DMS79 (cell line): Measurements from ENCODE around the gene ICAM3.

Experiments used
- DNase-seq: peaks from one replicate; lab custom pipeline; 2025; lab: John Stamatoyannopoulos, UW

ICAM3 gene

DNA sequence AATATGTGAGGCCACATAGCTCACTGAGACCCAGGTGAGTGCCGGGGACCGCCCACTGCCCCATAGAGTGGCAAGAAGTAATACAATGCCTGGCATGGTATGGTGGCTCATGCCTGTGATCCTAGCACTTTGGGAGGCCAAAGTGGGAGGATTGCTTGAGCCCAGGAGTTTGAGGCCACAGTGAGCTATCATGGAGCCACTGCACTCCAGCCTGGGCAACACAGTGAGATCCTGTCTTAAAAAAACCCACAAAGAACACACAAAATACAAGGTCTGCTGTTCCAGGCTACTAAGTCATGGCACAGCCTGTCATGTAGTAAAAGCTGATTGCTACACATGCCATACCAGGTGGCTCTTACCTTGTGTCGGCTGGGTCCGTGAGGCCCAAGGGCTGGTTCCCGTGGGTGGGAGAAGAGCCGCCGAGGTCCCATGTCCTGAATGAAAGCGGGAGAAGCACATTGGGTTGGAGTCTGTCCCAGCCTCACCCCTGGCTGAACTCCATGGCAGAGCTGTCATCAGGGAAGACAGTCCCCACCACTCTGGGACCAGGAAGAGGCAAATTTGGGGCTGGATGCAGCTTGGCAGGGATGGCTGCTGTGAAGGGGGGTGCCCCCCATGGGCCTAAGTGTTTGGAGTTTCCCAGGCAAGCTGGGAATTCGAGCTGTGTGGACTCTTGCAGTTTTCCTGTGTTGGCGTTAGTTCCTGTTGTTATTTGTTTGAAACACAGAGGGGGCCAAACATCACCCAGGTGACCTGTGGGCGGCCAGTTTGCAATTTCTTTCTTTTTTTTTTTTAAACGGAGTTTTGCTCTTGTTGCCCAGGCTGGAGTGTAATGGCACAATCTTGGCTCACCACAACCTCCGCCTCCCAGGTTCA lies 20.4 kb downstream of the ICAM3 start:
- DNase-seq: no peak

DNA sequence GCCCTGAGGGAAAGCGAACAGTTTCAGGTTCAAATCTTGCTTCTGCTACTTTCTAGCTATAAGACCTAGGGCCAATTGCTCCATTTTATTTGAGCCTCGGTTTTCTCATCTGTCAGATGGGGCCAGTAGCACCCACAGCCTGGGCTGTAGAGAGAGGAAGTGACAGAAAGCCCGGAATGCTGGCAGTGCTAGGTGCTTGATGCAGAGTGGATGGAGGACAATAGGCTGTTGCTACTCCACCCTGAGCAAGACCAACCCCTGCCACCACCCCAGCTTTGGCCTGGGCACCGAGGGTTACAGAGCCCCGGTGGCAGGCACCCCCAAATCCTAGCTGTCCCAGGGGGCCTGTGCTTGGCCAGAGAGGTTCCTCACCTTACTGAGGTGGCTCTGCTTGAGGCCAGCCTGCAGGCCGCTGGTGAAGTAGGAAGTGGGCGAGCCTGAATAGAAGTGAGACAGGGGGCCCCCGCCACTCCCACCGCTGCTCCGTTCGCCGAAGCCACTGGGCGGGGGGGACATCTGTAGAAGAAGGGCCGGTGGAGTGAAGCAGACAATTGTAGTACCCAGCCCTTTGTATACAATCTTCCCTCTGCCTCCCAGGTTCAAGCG lies 21.5 kb downstream of the ICAM3 start:
- DNase-seq: no peak

DNA sequence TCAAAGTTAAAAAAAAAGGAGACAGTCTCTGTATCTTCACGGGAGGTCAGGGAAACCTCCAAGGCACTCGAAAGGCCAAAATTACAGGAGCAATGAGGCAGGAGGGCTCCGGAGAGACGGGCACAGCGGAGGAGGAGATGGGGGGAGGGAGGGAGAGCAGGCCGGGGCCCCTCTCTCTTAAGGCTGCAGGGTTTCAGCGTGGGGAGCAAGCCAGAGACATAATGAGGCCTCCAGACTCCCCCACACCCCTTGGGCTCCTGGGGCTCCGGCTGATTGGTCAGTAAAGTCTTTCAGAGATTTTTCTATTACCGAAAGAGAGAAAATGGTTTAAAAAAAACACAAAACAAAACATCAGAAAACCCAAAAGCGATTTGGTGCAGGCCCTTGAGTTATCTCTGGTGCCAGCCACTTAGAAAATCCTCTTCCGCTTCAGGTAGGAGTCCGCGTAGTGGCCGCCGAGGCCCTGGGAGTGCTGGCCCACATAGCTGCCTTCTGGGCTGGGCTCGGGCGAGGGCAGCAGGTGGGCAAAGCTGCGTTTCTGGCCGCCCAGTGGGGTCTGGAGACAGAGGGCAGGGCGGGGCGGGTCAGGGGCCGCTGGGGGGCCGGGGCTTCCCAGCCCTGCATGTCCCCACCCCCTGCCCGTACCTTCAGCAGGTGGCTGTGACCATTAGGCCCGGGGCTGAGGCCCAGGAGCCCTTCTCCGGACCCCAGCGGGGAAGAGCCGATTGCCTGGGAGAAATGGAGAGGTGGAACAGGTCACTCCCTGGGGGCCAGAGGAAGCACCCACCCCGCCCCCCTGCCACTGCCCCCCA lies 22.2 kb downstream of the ICAM3 start:
- DNase-seq: no peak

DNA sequence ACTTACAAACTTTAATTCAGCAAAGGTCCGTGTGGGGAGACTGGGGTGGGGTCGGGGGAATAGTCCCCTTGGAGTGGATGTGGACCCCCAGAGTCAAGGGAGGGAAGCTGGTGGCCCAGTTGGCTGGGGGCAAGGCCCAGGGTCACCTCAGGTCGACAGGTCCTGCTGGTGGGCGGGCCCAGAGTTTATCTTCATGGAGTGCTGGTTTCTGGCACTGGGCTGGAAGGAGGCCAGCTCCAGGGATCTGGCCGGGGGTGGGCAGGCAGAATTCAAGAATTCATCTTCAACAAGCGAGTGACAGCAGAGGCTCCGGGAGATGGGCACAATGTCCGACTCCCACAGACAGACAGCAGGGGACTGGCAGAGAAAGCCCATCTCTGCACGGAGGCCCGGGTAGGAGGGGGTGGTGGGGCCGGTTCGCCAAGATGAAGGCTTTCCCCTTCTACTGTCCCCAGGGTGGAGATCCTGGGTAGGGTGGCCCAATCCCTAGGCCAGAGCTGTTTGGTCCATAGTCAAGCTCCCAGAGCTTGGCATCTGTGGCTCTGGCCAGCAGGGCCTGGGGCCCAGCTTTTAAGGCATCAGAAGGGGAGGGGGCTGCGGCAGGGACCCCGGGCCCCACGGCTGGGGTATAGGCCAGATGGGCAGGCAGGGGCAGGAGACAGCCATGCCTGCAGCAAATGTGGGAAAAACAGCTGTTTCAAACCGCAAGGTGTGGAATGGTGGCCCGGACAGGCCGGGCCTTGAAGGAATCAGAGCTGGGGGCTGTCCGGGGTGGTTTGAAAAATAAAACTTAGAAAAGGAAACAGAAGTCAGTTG lies 23.0 kb downstream of the ICAM3 start:
- DNase-seq: no peak

DNA sequence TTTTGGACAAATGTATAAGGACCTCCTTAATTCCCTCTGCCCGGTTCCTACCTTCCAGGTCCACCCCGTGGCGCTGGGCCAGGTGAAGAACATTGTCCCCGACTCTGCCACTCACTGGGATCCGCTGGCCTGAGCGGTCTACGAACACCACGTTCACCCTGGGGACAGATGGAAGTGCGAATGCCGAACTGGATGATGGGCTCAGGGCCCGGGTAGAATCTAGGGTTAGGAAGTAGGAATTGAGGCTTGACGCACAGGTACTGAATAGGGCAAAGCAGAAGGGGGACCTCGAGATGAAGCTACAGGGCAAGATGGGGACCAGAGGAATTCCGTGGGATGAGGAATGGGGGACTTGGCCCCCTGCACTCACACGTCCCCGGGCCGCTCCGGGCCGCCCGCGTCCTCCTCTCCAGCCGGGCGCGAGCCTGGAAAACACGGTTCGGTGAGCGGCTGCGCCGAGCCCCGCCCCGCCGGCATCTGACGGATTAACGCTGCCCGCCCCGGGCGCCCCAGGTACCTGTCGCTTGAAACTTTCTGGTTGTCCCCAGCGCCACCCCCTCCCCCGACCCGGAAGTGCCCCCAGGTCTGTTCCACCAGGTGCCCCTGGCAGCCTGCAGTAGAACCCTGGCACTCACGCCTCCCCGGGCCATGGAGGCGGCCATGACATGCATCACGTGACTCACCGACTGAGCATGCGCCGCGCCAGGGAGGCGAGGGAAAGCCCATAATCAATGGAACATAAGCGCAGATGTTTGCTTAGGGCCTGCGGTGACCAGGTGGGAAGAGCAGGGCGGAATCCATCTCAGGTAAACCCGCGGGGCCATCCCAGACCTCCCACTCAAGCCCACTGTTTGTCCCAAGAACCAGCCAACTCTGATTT lies 23.8 kb downstream of the ICAM3 start, which contains the start of gene FDX2:
TSS of gene FDX2 (minus strand) at position 681 of the 880 bp plus-strand sequence. CDS start at position 662, 19 bp downstream.
- peak; percentile 94 for DNase-seq

DNA sequence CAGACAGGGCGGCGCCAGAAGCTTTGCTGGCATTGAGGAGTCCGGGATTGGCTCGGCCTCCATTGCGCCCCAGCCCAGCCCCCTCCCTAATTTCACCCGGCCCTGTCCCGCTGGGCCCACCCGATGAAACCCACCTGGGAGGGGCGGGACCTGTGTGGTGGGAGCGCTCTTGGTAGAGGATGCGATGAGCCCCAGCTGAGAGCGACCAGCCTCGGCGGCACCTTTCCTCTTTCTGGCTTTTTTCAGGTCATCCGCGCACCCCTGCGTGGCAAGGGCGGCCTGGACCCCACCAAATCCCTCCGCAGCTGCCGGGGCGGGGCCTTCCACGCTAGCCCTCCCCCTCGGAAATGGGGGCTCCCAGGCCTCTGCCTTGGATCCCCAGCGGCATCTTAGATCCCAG lies 30.0 kb downstream of the ICAM3 start, which contains the start of gene ZGLP1:
TSS of gene ZGLP1 (minus strand) at position 393 of the 400 bp plus-strand sequence.
- DNase-seq: no peak

DNA sequence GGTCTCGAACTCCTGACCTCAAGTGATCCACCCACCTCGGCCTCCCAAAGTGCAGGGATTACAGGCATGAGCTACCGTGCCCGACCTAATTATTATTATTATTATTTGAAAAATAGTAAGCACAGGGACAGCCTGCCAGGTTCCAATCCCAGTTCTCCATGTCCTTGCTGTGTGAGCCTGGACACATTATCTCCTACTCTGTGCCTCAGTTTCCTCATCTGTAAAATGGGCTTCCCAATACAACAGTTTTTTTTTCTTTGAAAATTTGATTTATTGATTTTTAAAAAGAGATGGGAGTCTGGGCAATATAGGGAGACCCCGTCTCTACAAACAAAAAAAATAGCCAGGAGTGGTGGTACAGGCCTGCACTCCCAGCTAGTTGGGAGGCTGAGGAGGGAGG lies 33.1 kb downstream of the ICAM3 start:
- DNase-seq: no peak

DNA sequence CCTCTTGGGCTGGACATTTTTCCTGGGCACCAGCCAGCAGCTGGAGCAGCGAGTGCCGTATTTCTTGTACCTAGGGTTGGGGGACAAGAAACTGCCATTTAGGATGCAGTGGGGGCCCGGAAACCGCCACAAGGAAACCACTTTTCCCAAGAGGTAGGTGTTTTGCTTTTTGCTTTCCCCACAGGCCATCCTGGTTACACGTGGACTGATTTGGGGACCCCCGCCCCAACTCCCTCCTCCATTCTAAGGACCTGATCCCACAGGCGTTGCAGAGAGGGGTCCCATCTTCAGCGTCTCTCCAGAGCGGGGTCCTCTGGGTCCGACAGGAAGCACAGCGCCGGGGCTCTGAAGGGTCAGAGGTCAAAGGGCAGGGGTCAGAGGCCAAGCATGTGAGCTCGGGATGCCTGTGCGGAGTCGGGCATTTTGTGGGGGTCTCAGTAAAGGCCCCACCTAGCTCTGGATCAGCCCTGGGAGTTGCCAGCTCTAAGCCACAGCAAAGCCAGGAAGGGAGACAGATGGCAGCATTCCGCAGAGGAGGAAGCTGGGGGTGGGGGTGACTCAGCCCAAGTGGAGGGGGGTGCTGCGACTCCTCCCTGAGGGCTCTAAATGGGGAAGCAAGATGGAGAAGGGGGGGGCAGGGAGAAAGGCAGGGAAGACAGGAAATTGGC lies 34.2 kb downstream of the ICAM3 start:
- DNase-seq: no peak

DNA sequence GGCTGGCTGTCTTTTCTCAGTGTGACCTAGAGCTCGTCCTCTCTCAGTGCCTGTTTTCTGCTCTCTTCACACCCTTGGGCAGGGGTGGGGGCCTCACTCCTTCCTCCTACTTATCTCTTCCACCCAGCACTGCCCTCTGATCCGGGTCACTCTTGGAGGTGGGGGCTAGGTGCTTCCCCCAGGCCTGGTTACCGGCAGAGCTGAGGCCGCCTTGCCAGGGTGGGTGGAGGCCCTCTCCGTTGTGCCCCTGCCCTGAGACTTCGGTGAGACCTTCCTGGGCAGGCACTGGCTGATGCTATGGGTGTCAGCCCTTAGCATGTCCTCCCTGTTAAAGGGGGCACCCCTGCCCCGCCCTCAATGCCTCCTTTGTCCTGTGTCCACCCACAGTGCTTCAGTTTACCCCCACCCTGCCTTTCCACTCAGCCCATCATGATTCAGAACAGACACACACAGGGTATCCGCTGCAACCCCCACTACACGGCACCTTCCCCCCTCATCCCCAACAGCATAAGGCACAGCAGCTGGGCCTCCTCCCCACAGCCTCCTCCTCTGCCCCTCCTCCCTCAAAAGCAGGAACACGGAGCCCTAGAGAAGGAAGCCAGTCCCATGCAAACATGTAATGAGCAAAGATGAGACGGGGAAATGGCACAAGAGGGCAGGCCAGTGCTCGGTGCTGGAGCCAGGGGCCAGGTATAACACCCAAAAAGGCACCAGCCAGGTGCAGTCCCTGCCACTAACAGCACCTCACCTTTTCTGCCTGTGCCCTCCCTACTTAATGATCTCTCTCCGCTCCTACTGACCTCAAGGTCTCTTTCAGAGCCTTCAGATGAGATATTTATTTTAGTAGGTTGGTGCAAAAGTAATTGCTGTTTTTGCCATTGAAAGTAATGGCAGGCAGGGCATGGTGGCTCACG lies 39.6 kb downstream of the ICAM3 start:
- no peak for DNase-seq

DNA sequence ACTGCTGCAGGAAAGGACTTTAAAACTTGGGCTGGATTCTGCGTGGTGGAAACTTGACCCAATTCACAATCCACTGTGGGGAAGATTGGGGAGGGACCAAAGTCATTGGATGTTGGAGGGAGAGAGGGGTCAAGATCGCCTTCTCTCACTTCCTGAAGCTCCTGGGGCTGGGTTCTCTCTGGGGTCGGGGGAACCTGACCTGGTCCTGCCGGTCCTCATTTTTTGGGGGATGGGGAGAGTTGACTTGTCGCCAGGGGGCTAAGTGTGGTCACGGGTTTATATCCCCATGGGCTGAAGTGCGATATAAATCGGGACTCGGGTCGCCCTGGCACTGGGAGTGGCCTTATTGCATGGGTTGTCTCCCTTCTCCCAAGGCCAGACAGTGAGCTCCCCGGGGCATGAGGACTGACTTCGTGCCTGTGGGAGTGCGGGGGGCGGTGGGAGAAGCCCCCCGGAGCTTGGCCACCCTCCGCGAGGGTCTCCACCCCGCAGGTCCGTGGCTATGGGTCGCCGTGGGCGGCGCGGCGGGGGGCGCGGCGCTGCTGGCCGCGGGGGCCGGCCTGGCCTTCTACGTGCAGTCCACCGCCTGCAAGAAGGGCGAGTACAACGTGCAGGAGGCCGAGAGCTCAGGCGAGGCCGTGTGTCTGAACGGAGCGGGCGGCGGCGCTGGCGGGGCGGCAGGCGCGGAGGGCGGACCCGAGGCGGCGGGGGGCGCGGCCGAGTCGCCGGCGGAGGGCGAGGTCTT lies 43.4 kb downstream of the ICAM3 start:
- no peak for DNase-seq

DNA sequence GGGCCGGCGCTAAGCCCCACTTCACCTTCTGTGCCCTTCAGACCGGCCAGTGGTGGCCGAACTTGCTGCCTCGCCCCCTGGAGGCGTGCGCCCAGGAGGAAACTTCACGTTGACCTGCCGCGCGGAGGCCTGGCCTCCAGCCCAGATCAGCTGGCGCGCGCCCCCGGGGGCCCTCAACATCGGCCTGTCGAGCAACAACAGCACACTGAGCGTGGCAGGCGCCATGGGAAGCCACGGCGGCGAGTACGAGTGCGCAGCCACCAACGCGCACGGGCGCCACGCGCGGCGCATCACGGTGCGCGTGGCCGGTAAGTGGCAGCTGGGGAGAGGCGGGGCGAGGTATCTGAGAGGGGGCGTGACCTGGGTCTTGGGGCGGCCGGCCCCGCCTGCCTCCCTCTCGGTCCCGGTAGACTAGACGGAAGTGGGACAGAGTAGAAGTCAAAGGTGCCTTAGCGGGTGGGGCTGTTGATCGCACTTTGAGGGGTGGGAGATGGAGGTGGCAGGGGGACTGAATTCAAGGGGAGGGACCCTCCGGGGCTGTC lies 44.0 kb downstream of the ICAM3 start:
- DNase-seq: no peak

DNA sequence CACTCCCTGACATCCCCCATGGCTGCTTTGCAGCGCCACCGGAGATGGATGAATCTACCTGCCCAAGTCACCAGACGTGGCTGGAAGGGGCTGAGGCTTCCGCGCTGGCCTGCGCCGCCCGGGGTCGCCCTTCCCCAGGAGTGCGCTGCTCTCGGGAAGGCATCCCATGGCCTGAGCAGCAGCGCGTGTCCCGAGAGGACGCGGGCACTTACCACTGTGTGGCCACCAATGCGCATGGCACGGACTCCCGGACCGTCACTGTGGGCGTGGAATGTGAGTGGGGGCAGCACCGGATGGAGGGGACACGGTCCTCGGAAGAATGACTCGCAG lies 45.1 kb downstream of the ICAM3 start:
- no peak for DNase-seq

DNA sequence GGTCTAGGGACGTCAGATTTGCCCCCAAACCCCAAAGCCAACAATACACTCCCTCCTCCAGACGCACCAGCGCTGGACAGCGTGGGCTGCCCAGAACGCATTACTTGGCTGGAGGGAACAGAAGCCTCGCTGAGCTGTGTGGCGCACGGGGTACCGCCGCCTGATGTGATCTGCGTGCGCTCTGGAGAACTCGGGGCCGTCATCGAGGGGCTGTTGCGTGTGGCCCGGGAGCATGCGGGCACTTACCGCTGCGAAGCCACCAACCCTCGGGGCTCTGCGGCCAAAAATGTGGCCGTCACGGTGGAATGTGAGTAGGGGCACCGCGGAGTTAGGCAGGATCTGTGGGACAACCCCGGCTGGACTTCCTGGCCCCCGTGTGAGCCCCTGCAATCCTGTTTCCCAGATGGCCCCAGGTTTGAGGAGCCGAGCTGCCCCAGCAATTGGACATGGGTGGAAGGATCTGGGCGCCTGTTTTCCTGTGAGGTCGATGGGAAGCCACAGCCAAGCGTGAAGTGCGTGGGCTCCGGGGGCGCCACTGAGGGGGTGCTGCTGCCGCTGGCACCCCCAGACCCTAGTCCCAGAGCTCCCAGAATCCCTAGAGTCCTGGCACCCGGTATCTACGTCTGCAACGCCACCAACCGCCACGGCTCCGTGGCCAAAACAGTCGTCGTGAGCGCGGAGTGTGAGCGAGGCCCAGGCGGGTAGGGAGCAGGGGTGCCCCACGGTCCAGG lies 45.6 kb downstream of the ICAM3 start:
- DNase-seq: no peak

DNA sequence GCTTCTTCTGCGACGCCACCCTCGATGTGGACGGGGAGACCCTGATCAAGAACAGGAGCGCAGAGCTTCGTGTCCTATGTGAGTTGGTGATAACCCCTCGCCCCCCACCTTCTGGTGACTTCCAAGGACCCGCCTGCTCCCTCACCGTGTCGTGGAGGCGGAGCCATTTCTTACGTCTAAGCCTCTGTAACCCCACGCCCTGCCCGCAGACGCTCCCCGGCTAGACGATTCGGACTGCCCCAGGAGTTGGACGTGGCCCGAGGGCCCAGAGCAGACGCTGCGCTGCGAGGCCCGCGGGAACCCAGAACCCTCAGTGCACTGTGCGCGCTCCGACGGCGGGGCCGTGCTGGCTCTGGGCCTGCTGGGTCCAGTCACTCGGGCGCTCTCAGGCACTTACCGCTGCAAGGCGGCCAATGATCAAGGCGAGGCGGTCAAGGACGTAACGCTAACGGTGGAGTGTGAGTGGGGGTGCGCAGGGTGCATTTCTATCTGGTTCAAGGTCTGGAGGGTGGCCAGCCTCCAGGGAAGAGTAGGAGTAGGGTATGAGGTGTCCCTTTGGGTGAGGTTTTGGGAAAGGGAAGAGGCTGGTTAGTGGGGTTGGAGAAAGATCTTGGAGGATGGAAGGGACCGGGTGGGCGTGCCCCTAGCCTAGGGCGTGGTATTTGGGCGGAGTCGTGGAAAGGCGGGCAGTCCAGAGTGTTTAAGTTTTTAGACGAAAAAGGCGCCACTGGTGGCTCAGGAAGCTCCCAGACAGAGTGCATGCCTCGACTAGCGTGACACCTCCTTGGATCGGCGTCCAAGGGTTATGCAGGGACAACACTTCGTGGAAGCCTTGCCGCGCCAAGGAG lies 46.4 kb downstream of the ICAM3 start:
- DNase-seq: no peak

DNA sequence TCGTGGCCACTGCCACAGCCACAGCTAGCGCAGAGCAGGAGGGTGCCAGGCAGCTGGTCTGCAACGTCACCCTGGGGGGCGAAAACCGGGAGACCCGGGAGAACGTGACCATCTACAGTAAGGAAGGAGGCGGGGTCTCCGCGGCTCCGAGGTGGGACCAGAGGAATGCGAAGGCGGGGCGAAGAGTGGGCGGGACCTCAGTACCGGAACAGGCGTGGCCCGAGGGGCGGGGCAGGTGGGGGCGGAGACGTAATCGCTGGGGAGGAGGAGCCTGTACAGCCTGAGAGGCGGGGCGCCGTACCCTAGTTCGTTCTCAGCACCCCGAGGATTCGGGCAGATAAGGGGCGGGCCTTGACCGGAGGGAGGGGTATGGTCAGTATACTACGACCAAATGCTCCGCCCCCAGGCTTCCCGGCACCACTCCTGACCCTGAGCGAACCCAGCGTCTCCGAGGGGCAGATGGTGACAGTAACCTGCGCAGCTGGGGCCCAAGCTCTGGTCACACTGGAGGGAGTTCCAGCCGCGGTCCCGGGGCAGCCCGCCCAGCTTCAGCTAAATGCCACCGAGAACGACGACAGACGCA lies 47.1 kb downstream of the ICAM3 start:
- no peak for DNase-seq

DNA sequence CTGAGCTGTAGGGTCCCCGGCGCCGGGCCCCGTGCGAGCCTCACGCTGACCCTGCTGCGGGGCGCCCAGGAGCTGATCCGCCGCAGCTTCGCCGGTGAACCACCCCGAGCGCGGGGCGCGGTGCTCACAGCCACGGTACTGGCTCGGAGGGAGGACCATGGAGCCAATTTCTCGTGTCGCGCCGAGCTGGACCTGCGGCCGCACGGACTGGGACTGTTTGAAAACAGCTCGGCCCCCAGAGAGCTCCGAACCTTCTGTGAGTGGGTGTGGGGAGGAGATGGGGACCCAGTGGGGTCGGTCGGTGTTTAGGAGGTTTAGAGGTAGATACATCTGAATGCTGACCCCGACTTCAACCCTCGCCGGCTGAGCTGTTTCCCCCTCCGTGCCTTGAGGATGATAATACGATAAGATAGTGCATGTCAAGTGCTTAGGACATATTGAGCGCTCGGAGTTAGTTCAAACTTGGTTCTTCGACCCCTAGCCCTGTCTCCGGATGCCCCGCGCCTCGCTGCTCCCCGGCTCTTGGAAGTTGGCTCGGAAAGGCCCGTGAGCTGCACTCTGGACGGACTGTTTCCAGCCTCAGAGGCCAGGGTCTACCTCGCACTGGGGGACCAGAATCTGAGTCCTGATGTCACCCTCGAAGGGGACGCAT lies 47.7 kb downstream of the ICAM3 start:
- no peak for DNase-seq
